SK-N-SH (cell line): ENCODE data around the gene PDF.

ENCODE experiments used
- CHD2 ChIP-seq: fragments of 150-350 bp; IDR thresholded peaks from 2 replicates; pipeline ENCODE4 v1.6.1; 2018; ENCODE audit warnings: low read length; ENCODE audit not compliant: partially characterized antibody
- EZH2phosphoT487 ChIP-seq: fragments of 200-600 bp; sonication (generic); IDR thresholded peaks from 2 replicates; pipeline ENCODE4 v1.6.1; 2017; ENCODE audit warnings: low read depth, mixed run types, mild to moderate bottlenecking, antibody characterized with exemption, moderate library complexity, borderline replicate concordance
- TEAD4 ChIP-seq: IDR thresholded peaks from 2 replicates; pipeline ENCODE4 v1.4.0; 2012; ENCODE audit warnings: mild to moderate bottlenecking, borderline replicate concordance; ENCODE audit not compliant: insufficient read depth

GRCh38 chr16:69350536-69351133 lies 20.2 kb upstream of the PDF start:
- TF ChIP-seq CHD2 (no peak), TEAD4 (no peak), EZH2phosphoT487 (no peak)
